Activated CD8-positive, alpha-beta memory T cell treated with anti-CD3 and anti-CD28 coated beads for 36 hours (primary cell): ENCODE results near the gene TMEM271. TPM values are rescaled to one million over a fixed set of nuclear protein-coding genes. Genes with fewer than 3 reads are reported as not detected.

Experiments
- CTCF ChIA-PET: fragments of 350-600 bp; sonication (Branson Sonifier 250); formaldehyde crosslinking; loops from one replicate; lab custom pipeline; 2021; ENCODE audit warnings: antibody characterized with exemption; lab: Charles Lee
- POLR2A ChIA-PET: fragments of 350-600 bp; sonication (Branson Sonifier 250); formaldehyde crosslinking; loops from one replicate; lab custom pipeline; 2021; ENCODE audit warnings: antibody characterized with exemption; lab: Charles Lee
- total RNA-seq, 2 experiments: library from RNA; stranded (reverse); gene quantifications; one replicate each; pipeline ENCODE4 v1.2.3, GENCODE V29; 2021

TMEM271 gene, protein sequence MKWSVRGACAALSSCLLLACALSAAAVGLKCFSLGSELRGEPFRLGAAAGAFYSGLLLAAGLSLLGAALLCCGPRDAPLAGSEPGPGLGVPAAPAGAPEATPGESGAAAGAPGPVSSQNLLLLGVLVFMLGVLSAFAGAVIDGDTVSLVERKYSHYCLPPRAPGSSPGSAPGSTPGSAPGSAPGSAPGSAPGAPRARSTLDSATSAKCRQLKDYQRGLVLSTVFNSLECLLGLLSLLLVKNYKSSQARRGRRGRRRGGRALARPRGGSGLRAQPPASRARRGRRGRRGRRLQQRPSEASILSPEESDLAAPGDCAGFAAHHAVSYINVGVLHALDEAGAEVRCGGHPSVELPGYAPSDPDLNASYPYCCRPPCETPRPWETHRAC
- total RNA-seq: not detected

DNA sequence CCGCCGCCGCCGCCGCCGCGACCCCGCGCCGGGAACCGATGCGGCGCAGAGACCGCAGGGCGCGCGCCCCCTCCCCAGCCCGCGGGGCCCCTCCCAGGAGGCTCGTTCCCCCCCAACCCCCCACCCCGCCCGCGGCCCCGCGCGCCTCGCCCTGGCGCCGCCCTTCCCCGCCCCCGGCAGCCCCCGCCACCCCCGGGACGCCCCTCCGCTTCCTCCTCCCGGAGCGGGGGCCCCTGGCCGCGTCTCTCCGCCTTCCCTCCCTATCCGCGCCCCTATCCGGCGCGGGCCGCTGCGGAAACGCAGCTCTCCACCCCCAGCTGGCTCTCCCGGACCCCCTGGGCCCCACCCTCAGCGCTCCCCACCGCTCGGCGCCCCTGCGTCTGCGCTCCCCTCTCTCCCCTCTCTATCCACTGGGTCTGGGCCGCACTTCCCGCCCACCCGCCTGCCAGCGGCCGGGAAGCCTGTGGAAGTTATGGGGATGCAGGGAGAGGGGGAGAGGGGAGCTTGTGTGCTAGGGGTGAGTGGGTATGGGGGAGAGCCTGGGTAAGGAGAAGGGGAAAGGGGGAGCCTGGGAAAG is at the start of gene TMEM271:
Gene TMEM271 (minus strand): TSS at position 51 of the 577 bp plus-strand sequence. CDS start 233 bp downstream, outside the sequence.
- POLR2A ChIA-PET: no interaction called here

DNA sequence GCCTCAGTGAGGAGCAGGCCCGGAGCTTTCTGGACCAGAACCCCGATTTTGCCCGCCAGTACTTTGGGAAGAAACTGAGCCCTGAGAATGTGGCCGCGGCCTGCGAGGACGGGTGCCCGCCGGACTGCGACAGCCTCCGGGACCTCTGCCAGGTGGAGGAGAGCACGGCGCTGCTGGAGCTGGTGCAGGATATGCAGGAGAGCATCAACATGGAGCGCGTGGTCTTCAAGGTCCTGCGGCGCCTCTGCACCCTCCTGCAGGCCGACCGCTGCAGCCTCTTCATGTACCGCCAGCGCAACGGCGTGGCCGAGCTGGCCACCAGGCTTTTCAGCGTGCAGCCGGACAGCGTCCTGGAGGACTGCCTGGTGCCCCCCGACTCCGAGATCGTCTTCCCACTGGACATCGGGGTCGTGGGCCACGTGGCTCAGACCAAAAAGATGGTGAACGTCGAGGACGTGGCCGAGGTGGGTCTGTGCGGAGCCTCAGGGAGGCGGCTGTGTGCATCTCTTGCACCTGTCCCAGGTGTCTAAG is 49.6 kb upstream of the TMEM271 start:
- CTCF ChIA-PET: no interaction called here

More for the DNA sequence above, at the start of gene TMEM271:
- CTCF ChIA-PET: no interaction called here

DNA sequence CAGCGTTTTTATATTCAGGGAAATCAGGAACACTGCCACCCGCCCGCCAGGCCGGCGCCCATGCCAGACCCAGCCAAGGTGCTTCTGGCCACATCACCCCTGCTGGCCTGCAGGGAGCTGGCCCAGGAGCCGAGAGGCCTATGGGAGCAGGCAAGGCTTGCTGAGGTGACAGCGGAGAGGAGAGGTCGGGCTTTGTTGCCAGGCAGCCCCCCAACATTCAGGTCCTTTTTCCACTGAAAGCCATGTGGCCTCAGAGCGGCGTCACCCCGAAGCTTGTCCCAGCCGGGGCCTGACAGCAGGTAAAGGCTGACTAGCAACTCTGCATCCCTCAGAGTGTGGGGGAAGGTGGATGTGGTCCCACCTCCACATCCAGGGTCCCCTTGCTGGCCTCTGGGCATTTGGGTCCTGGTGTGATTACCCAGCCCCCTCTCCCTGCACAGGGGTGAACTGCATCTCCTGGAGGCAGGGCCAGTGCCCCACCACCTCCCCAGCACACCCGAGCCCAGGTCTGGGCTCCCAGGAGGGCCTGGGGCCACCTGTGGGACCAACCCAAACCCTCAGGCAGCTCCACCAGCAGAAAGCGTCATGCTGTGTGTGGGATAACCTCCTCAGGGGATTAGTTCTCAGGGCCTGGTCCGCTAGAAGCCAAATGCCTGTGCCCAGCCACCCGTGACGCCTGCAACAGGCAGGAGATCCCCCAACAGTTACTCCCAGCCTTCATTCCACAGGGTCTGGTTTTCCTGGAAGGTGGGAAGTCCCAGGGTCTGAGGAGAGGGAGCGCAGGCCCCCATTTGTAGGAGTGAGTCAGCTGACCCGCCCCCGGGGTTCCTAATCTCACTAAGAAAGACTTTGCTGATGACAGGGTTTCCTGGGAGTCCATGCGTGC is 48.9 kb upstream of the TMEM271 start, which contains the start of gene PDE6B:
Gene PDE6B (plus strand): TSS at position 869 of the 886 bp plus-strand sequence. CDS start 54 bp downstream, outside the sequence.
- CTCF ChIA-PET: no interaction called here
- POLR2A ChIA-PET: no interaction called here

More for the DNA sequence above, 49.6 kb upstream of the TMEM271 start:
- POLR2A ChIA-PET: no interaction called here

GRCh38 chr4:623914-624566 is 47.9 kb upstream of the TMEM271 start:
- POLR2A ChIA-PET: no interaction called here
- CTCF ChIA-PET: no interaction called here

- ChIA-PET CTCF (no interaction called here), POLR2A (no interaction called here)
These were observed 47.2 kb upstream of the TMEM271 start for GRCh38 chr4:622996-623913.

DNA sequence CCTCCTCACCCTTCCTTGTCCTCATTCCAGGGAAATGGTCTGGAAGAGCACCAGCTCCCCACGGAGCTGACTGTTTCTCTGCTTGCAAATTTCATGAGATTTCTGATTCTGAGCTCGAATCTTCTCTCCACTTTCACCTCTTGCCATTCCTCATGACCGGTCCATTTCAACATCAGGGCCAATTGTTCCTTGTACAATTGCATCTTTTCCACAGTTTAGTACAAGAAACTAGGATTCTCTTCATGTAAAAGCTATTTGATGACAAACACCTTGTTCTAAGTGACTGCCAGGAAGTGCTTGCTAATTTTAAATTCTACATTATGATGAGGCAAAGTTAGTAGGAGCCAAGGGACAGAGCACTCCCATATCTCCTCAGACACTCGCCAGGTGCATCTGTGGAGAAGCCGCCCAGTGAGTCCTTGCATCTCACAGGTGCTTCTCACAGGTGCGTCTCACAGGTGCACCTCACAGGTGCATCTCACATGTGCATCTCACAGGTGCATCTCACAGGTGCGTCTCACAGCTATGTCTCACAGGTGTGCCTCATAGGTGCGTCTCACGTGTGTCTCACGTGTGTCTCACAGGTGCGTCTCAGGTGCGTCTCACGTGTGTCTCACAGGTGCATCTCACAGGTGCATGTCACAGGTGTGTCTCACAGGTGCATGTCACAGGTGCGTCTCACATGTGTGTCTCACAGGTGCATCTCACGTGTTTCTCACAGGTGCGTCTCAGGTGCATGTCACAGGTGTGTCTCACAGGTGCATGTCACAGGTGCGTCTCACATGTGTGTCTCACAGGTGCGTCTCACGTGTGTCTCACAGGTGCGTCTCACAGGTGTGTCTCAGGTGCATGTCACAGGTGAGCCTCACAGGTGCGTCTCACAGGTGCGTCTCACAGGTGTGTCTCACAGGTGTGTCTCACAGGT is 46.2 kb upstream of the TMEM271 start:
- ChIA-PET POLR2A (no interaction called here), CTCF (no interaction called here)

GRCh38 chr4:621296-622070 is 45.4 kb upstream of the TMEM271 start:
- ChIA-PET POLR2A (no interaction called here), CTCF (no interaction called here)

- ChIA-PET CTCF (no interaction called here), POLR2A (no interaction called here)
These were observed 44.8 kb upstream of the TMEM271 start for GRCh38 chr4:620851-621261.

- POLR2A ChIA-PET: no interaction called here
These were observed 44.1 kb upstream of the TMEM271 start for GRCh38 chr4:620201-620600.

GRCh38 chr4:617644-618641 is 41.8 kb upstream of the TMEM271 start:
- ChIA-PET POLR2A (interaction anchor here (0.6 kb wide), 1 partner anchor 142 kb away, joined by 3 read pairs; no protein-coding TSS in a partner anchor), CTCF (no interaction called here)

More at GRCh38 chr4:620201-620600, 44.1 kb upstream of the TMEM271 start:
- CTCF ChIA-PET: no interaction called here

DNA sequence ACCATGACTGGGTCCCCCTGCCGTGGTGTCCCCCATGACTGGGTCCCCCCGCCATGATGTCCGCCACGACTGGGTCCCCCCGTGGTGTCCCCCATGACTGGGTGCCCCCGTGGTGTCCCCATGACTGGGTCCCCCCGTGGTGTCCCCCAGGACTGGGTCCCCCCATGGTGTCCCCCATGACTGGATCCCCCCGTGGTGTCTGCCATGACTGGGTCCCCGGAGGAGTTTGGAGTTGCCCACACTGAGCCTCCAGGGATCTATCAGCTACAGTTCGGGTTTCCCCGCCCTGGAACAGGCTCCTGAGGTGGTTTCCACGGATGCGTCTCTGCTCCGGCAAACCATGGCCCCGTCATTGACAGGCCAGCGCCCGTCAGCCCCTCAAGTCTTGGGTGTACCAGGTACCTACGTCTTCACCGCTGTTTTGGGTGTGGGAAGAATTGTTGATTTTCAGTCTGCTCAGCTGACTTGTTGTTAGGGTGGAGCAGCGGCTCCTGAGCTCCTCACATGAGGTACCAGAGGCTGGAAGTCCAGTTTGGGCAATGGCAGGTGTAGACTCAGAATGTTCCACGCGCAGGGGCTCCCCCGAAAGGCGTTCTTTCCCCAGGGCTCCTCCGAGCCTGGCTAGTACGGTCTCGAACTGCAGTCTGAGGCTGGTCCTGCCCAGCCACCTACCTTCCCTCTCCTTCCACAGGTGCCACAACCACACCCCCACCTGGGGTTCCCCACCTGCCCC is 41.0 kb upstream of the TMEM271 start:
- ChIA-PET POLR2A (no interaction called here), CTCF (no interaction called here)

DNA sequence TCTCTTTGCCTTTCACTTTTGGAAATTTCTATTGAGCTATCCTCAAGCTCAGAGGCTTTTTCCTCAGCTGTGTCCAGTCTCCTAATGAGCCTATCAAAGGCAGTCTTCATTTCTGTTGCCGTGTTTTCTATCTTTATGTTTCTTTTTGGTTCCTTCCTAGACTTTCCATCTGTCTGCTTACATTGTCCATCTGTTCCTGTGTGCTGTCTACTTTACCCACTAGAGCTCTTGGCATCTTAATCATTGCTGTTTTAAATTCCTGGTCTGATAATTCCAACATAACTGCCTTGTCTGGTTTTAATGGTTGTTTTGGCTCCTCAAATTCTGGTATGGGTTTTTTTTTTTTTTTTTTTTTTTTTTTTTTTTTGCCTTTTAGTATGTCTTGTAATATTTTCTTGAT is 40.0 kb upstream of the TMEM271 start:
- ChIA-PET POLR2A (no interaction called here), CTCF (no interaction called here)

DNA sequence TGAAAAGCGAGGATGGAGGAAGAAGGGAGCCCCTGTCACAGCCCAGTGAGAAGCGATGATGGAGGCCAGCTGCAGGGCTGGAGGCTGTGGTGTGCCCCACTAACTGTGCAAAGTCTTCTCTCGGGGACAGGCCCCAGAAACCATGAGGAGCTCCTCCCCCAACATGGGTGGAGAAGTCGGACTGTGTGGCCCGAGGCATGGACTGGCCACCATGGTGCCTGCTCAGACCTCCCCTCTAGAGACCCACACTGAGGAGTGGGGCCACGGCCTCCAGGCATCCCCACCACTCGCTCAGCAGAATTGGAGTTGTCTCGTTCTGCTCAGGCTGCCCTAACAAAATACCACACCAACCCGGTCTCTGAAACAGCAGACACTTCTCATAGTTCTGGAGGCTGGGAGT is 37.0 kb upstream of the TMEM271 start:
- ChIA-PET POLR2A (no interaction called here), CTCF (no interaction called here)

GRCh38 chr4:612749-613125 is 36.6 kb upstream of the TMEM271 start:
- ChIA-PET POLR2A (no interaction called here), CTCF (no interaction called here)
